GM18511 (cell line): ENCODE data around the gene KIF5C.

Source experiments
- ATAC-seq: cut with Tn5 transposase; IDR thresholded peaks from one replicate; pipeline ENCODE4 v1.9.1; 2021; ENCODE audit warnings: mild to moderate bottlenecking, moderate library complexity; ENCODE audit not compliant: unreplicated experiment

KIF5C gene

GRCh38 chr2:149068225-149068995 lies 193.4 kb downstream of the KIF5C start:
- no peak for ATAC-seq

- ATAC-seq: no peak
Observed at GRCh38 chr2:149068996-149069888, 194.2 kb downstream of the KIF5C start.

GRCh38 chr2:149070681-149071320 lies 195.8 kb downstream of the KIF5C start:
- no peak for ATAC-seq

GRCh38 chr2:149075105-149075504 lies 200.1 kb downstream of the KIF5C start:
- no peak for ATAC-seq

GRCh38 chr2:149075853-149076252 lies 200.8 kb downstream of the KIF5C start:
- no peak for ATAC-seq
